ENCODE data around the gene PFAS. TPM values are rescaled to one million over a fixed set of nuclear protein-coding genes. Genes with fewer than 3 reads are reported as not detected.

The PFAS gene
- total RNA-seq, 2 experiments from 2014 or later: 106 to 110 TPM

Other genes starting within 250 kb of the PFAS start
- gene GUCY2D, start 246.7 kb upstream of the PFAS start, total RNA-seq: not detected
- gene ALOX15B, start 210.2 kb upstream of the PFAS start, total RNA-seq: not detected
- gene ALOX12B, start 161.6 kb upstream of the PFAS start, total RNA-seq: 1 to 10 TPM; 2.0 to 2.1 TPM
- not detected for gene ALOXE3, start 130.8 kb upstream of the PFAS start, total RNA-seq
- 1 to 10 TPM; 2.4 to 2.9 TPM for gene HES7, start 125.2 kb upstream of the PFAS start, total RNA-seq
- gene PER1, start 96.9 kb upstream of the PFAS start, total RNA-seq: 10 to 100 TPM; 62.2 to 73.3 TPM
- 10 to 100 TPM; 33.3 to 35.8 TPM for gene VAMP2, start 86.3 kb upstream of the PFAS start, total RNA-seq
- gene TMEM107, start 72.9 kb upstream of the PFAS start, total RNA-seq: 10 to 100 TPM; 27.6 to 31.5 TPM
- 1 to 10 TPM; 4.0 to 4.3 TPM for gene BORCS6, start 59.1 kb upstream of the PFAS start, total RNA-seq
- gene AURKB, start 38.7 kb upstream of the PFAS start, total RNA-seq: 100 to 1,000 TPM; 243 TPM
- gene CTC1, start 1.2 kb upstream of the PFAS start, total RNA-seq: 10 to 100 TPM; 67.0 to 74.7 TPM
- gene RANGRF, start 39.4 kb downstream of the PFAS start, total RNA-seq: 10 to 100 TPM; 36.9 to 39.1 TPM
- 1 to 10 TPM; 2.3 to 3.2 TPM for gene SLC25A35, start 46.1 kb downstream of the PFAS start, total RNA-seq
- gene ARHGEF15, start 61.0 kb downstream of the PFAS start, total RNA-seq: not detected
- gene ODF4, start 90.6 kb downstream of the PFAS start, total RNA-seq: not detected
- gene RPL26, start 133.9 kb downstream of the PFAS start, total RNA-seq: 1,000 to 10,000 TPM; 3,652 to 3,827 TPM
- under 1 TPM; 0.07 to 0.10 TPM for gene RNF222, start 148.5 kb downstream of the PFAS start, total RNA-seq
- 10 to 100 TPM; 43.1 to 47.1 TPM for gene NDEL1, start 186.6 kb downstream of the PFAS start, total RNA-seq